HG03432 (cell line): Measurements from ENCODE around the gene KTI12.
"Not testable (repeated sequence)": the region's sequence is repeated elsewhere in the genome, so short reads cannot be mapped to it uniquely, and the experiment has no call there.

Source experiments
- ATAC-seq: cut with Tn5 transposase; IDR thresholded peaks from one replicate; pipeline ENCODE4 v1.9.1; 2021; ENCODE audit warnings: mild to moderate bottlenecking, moderate library complexity; ENCODE audit not compliant: unreplicated experiment

KTI12 gene

GRCh38 chr1:52041551-52042185 is 8.1 kb upstream of the KTI12 start:
- ATAC-seq, result no peak

GRCh38 chr1:52037909-52038308 is 4.3 kb upstream of the KTI12 start:
- ATAC-seq, result no peak

GRCh38 chr1:52037402-52037814 is 3.8 kb upstream of the KTI12 start:
- no peak for ATAC-seq

- ATAC-seq, result no peak
These were observed 407 bp upstream of the KTI12 start for GRCh38 chr1:52034050-52034384.

GRCh38 chr1:52032785-52033131 is 852 bp downstream of the KTI12 start:
- peak; percentile 48 for ATAC-seq

- peak; percentile 29 for ATAC-seq
These were observed 1.4 kb downstream of the KTI12 start for GRCh38 chr1:52032124-52032784.

GRCh38 chr1:52028839-52029238 is 4.8 kb downstream of the KTI12 start:
- ATAC-seq, result not testable (repeated sequence)

GRCh38 chr1:52028328-52028727 is 5.3 kb downstream of the KTI12 start:
- no peak for ATAC-seq

GRCh38 chr1:52026278-52026677 is 7.3 kb downstream of the KTI12 start:
- ATAC-seq, result no peak

- ATAC-seq, result no peak
These were observed 11.5 kb downstream of the KTI12 start for GRCh38 chr1:52022133-52022532.

GRCh38 chr1:52008071-52008809 is 25.4 kb downstream of the KTI12 start:
- ATAC-seq, result no peak

- no peak for ATAC-seq
These were observed 26.2 kb downstream of the KTI12 start for GRCh38 chr1:52007215-52008002.

GRCh38 chr1:52006081-52006553 is 27.5 kb downstream of the KTI12 start:
- not testable (repeated sequence) for ATAC-seq

- not testable (repeated sequence) for ATAC-seq
These were observed 28.1 kb downstream of the KTI12 start for GRCh38 chr1:52005548-52005947.

GRCh38 chr1:52003877-52004276 is 29.7 kb downstream of the KTI12 start:
- ATAC-seq, result no peak

- peak; percentile 75 for ATAC-seq
These were observed 31.3 kb downstream of the KTI12 start for GRCh38 chr1:52002038-52002917.

GRCh38 chr1:51998701-51999100 is 34.9 kb downstream of the KTI12 start:
- ATAC-seq, result no peak

GRCh38 chr1:51997974-51998382 is 35.6 kb downstream of the KTI12 start:
- ATAC-seq, result no peak

GRCh38 chr1:51990478-51990965 is 43.1 kb downstream of the KTI12 start, which contains the start of gene RAB3B:
TSS of gene RAB3B (minus strand) at chr1:51990700. CDS start at chr1:51977117, 13,583 bp downstream.
- ATAC-seq, result peak; percentile 87
